SIG-M5 (cell line): ENCODE results near the gene TLK2.

ENCODE experiments used
- DNase-seq: peaks from one replicate; lab custom pipeline; 2025; lab: John Stamatoyannopoulos, UW

Gene TLK2

GRCh38 chr17:62655656-62656055, 177.0 kb downstream of the TLK2 start:
- no peak for DNase-seq

- DNase-seq: no peak
Observed at GRCh38 chr17:62656446-62656845, 177.8 kb downstream of the TLK2 start.

- no peak for DNase-seq
Observed at GRCh38 chr17:62657145-62657665, 178.6 kb downstream of the TLK2 start.

GRCh38 chr17:62657690-62658089, 179.1 kb downstream of the TLK2 start:
- DNase-seq: no peak

GRCh38 chr17:62658136-62658920, 179.7 kb downstream of the TLK2 start:
- no peak for DNase-seq

GRCh38 chr17:62660629-62661118, 182.0 kb downstream of the TLK2 start:
- no peak for DNase-seq

GRCh38 chr17:62661337-62661736, 182.7 kb downstream of the TLK2 start:
- no peak for DNase-seq

GRCh38 chr17:62662855-62663254, 184.2 kb downstream of the TLK2 start:
- no peak for DNase-seq
